Right lung (tissue), 5 donors: ENCODE results near the gene RASD2. TPM values are rescaled to one million over a fixed set of nuclear protein-coding genes. Genes with fewer than 3 reads are reported as not detected.

Source experiments
- DNase-seq, 2 donors: peaks; one replicate each; pipeline ENCODE4 v3.0.0-alpha.2; 2013
- polyA plus RNA-seq, 5 donors: library from polyadenylated mRNA; unstranded; fragments of 120-200 nt; gene quantifications; one replicate each; pipeline versions ENCODE4 v1.2.1 to v1.2.3, GENCODE V29; 2013; ENCODE audit warnings: inconsistent platforms in 1 of 5, low replicate concordance in 1 of 5; ENCODE audit not compliant: insufficient read length in 5 of 5, insufficient read depth in 1 of 5

RASD2 gene
- polyA plus RNA-seq, 5 donors = 0.09 to 1.1 (median 0.16) TPM

GRCh38 chr22:35518811-35519210 lies 21.8 kb upstream of the RASD2 start:
- DNase-seq = no peak

- no peak for DNase-seq
These were observed 21.2 kb upstream of the RASD2 start for GRCh38 chr22:35519306-35520000.

GRCh38 chr22:35521358-35522224 lies 19.0 kb upstream of the RASD2 start:
- DNase-seq = no peak

GRCh38 chr22:35522225-35523149 lies 18.1 kb upstream of the RASD2 start:
- no peak for DNase-seq

GRCh38 chr22:35523167-35523947 lies 17.3 kb upstream of the RASD2 start:
- DNase-seq = no peak

DNA sequence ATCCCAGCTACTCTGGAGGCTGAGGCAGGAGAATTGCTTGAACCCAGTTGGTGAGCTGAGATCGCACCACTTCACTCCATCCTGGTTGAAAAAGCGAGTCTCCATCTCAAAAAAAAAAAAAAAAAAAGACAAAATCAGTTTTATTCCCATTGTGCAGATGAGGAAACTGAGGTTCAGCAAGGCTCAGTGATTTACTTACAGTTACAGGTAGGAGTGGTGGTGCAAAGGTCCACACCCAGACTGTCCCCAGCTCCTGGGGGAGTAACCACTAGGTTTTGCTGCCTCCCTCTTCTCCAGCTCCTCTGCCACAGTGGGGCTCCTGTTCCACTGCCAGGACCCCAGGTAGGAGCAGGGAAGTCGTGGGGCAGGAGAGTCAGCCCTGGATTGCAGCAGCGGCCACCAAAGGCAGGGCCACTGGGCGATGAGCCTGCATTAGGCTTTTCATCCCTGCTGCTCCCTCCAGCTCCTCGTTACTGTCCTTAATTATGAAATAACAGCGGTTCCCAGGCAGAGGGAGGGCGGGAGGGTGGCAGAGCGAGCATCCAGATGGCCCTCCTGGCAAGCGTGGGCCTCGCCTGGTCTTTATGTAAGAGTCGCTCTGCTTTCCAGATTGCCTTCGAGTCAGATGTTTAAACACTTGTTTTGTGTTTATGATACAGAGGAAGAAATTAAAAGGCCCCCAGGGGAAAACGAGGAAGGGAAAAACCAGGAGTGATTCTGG lies 15.5 kb upstream of the RASD2 start:
- peak; percentile 86 to 87 for DNase-seq

DNA sequence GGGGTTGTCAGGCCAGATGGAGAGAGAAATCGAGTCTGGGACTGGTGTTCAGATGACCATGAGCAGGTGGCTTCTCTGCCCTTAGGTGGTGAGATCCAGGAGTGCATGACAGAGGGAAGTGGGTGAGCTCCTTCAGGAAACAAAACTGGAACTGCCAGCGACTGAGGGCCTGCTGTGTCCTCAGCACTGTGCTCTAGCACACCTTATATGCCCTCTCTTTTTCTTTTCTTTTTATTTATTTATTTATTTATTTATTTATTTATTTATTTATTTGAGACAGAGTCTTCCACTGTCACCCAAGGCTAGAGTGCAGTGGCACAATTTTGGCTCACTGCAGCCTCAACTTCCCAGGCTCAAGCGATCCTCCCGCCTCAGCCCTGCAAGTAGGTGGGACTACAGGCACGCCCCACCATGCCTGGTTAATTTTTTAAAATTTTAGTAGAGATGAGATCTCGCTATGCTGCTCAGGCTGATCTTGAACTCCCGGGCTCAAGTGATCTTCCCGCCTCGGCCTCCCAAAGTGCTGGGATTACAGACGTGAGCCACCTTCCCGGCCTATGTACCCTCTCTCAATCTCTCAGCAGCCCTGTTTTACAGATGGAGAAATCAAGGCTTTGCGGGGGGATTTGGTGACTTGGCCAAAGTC lies 14.8 kb upstream of the RASD2 start:
- DNase-seq = no peak

DNA sequence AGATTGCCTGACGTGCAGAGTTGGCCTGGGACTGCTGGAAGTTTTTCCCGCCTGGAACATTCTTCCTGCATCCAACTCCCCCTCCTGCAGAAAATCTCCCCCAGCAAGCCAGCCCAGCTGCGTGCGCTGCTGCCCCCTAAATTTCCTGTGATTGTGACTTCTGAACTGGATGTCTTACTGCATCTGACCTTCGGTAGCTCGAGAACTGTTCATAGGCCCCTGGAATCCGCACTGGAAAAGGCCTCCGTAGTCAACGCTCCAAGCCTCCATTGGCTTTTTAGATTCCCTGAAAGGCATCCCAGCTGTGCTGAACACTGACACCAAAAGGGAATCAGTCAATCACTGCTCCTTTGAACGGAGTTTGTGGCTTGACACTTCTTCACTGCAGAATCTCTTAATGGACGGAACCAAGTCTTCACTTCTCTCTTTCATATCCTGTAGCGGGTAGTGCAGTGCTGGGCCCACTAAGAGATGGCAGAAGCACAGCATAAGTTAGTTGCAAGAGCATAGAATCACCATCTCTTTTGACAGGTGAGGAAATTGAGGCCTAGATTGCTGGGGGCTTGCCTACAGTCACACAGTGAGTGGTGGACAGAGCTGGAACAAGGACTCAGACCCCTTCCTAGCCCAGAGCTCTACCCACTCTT lies 14.2 kb upstream of the RASD2 start:
- DNase-seq = no peak

DNA sequence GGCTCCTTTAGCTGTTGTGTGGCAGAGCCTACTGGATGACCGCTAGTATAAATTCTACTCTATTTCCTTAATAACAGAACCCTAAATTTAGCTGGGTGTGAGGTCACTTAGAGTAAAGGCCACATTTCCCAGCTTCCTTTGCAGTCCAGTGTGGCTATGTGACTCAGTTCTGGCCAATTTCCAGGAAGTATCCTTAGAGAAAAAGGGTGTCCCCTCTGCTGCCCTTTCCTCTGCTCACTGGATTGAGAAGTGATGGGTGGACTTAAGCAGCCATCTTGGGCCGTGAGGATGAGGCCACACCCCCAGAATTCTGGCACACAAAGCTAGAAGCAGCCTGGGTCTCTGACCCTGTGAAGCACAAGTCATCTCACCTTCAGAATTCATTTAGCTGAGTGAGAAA lies 11.7 kb upstream of the RASD2 start:
- no peak for DNase-seq

DNA sequence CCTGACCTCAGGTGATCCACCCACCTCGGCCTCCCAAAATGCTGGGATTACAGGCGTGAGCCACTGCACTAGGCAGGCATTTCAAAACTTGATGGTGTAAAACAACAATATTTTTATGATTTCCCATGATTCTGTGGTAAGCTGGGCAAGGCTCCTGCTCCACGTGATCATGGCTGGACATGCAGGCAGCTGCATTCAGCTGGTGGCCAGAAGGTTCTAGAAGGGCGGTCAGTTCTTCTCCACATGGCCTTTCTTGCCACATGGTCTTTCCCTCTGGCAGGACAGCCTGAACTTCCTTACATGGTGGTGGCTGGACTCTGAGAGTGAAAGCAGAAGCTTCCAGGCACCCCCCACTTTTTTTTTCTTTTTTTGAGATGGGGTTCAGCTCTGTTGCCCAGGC lies 9.9 kb upstream of the RASD2 start:
- DNase-seq = no peak

- DNase-seq = no peak
These were observed 9.4 kb upstream of the RASD2 start for GRCh38 chr22:35531202-35531601.

- no peak for DNase-seq
These were observed 9.0 kb upstream of the RASD2 start for GRCh38 chr22:35531676-35532075.

- DNase-seq = no peak
These were observed 7.1 kb upstream of the RASD2 start for GRCh38 chr22:35533365-35534029.

DNA sequence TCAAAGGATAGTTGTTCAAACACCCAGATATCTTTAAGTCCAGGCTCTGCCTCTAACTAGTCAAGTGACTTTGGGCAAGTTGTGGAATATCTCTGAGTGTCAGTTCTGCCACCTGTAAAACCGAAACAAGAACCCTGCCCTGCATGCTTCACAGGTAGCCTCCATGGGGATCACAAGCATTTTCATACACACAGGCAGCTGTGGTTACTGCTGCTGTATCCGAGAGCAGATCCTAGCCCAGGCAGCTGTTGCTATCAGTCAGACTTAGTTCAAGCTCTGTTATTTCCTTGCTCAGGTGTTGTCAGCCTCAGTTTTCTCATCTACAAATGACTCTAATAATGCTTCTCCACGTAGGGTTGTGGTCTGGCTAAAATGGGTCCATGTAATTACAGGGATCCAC lies 6.5 kb upstream of the RASD2 start:
- DNase-seq = no peak

GRCh38 chr22:35537232-35537631 lies 3.4 kb upstream of the RASD2 start:
- DNase-seq = peak; percentile 42 to 61

DNA sequence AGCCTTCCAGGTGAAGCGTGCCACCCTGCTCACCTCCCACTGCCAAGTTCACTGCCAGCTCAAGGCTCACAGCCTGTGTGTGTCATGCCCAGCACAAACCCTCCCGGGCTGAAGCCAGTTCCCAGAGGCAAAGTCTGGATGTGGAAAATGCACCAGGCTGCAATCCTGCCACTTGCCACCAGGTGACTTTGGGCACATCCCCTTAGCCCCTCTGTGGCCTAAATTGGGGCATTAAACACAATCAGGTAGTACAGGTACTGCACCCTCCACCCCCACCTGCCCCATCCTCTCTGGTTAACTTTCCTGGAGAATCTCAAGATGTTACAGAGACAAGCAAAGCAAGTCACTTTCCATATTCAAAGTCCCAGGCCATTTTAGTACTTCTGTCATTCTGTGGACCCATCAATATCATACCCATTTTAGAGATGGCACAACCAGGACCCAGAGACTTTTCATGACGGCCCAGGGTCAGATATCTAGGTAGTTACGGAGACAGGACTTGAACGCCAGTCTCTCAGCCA lies 1.8 kb upstream of the RASD2 start:
- DNase-seq = no peak

- DNase-seq = no peak
These were observed 1.1 kb upstream of the RASD2 start for GRCh38 chr22:35539487-35539886.

DNA sequence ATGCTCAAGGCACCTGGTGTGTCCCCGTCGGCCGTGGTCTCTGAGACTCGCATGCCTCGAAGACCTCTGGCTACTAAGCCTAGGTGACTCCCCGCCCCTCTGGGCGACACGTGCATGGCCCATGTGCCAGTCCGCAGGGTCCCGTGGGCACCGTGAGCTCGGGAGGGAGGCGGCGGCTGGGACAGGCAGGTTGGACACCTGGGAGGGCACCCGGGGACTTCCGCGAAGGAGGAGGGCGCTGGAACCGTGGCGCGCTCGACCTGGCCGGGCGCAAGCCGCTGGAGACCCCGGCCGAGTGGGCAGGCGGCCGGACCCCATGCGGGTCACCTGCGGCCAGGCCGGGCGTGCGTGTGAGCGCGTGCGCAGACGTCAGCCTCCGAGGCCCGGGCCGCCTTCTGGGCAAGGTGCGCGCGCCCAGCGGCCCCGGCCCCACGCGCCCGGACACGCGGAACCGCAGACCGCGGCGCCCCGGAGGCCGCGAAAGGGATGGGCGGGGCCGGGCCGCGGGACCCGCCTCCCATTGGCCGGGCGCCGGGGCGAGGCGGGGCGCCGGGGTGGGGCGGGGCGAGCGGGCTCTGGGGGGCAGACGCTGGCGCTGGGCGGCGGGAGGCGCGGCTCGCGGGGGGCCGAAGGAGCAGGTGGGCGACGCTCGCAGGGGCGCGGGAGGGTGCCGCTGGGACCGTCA lies 579 bp upstream of the RASD2 start:
- DNase-seq = no peak
